Cardiac fibroblast (primary cell): ENCODE data around the gene B4GALT6.

Source experiments
- DNase-seq, 2 donors: peaks; one replicate each; pipeline versions ENCODE4 v3.0.0 to v3.0.0-alpha.2; 2010; ENCODE audit warnings: low read depth in 2 of 2
- H3K4me3 ChIP-seq, 2 donors: replicated peaks in 1 of 2; 1 replicate in 1 of 2; 2 replicates in 1 of 2; pipeline ENCODE4 v1.5.1; 2011; ENCODE audit warnings: low read depth in 2 of 2, low read length in 2 of 2, mild to moderate bottlenecking in 2 of 2, moderate library complexity in 1 of 2
- CTCF ChIP-seq: IDR thresholded peaks from one replicate; pipeline ENCODE4 v1.5.1; 2011; ENCODE audit warnings: low read depth, mild to moderate bottlenecking, low read length, inconsistent platforms

Gene B4GALT6

DNA sequence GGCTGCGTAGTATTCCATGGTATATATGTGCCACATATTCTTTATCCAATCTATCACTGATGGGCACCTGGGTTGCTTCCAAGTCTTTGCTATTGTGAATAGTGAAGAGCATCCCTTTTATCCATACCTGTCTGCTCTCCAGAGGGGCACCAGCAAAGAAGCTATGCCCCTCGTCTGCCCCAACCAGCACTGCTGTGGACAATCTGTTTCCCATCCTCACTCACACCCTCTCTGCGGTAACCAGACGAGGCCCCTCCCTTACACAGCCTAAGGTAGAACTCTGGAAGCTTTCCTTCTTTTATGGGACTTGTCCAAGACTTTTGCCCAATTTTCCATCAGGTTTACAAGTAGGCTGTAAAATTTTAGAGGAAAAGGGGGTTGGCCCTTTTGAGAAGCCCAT, 67.8 kb downstream of the B4GALT6 start:
- no peak for DNase-seq
- no peak for TF ChIP-seq CTCF
- H3K4me3 ChIP-seq = no peak overlapping the region

- DNase-seq = no peak
- TF ChIP-seq CTCF = no peak
- no peak overlapping the region for H3K4me3 ChIP-seq
Observed at GRCh38 chr18:31614044-31614443, 70.3 kb downstream of the B4GALT6 start.

DNA sequence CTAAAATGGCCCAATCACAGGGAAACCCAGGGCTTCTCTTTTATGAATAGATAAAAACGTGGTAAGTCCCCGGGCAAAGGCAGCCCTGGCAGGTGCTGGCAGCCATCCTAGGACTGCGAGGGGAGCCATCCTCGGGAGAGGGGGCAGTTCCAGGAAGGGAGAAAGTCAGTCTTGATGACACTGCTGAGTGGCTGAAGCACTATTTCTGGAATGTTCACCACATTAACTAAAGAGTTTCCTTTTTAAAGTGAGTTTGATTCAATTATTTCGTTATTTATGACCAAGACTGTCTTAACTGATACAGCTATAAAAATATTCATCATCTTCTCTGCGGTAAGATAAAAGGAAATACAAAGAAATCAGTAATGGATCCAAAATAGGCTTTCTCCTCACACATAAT, 72.3 kb downstream of the B4GALT6 start:
- no peak for TF ChIP-seq CTCF
- DNase-seq = no peak
- H3K4me3 ChIP-seq = no peak overlapping the region

DNA sequence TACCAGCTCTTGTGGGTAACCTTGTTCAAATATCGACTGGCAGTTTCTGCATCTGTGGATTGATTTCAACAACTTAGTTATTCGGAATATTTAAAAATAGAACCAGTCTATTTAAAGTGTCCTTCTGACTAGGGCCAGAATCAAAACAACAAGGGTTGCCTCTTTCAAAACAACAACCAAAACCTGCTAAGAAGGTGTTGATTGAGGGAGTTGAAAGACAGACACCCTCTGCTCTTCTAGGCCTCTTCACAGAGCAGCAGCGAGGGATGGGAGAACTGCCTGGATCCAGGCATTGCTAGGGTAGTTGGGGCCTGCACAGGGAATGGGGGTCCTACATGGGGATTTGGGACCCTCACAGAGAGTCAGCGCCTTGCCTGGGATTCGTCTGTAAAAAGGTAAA, 72.9 kb downstream of the B4GALT6 start:
- TF ChIP-seq CTCF = no peak
- H3K4me3 ChIP-seq = no peak overlapping the region
- no peak for DNase-seq

- DNase-seq = peak; percentile 5 to 15
- TF ChIP-seq CTCF = peak; percentile 13
- H3K4me3 ChIP-seq = no peak overlapping the region
Observed at GRCh38 chr18:31610286-31611205, 73.8 kb downstream of the B4GALT6 start.

GRCh38 chr18:31609886-31610285, 74.5 kb downstream of the B4GALT6 start:
- no peak for DNase-seq
- H3K4me3 ChIP-seq = no peak overlapping the region
- no peak for TF ChIP-seq CTCF

DNA sequence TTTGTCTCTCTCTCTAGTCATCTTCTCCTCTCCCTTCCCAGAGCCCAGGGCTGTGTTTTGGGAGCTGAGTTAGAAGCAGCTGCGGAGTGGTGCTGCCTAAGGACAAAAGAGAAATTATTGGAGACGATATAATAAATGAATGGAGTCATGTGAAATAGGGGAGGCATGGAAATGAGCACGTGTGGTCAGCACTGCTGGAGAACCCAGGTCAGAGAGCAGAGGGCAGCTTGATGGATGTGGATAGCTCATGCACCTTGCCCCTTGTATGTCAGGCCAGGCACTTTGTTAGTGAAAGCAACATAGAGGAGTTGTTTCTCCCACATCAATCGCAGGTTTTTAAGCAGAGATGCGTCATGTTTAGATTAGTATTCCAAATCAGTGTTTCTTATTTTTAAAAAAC, 77.0 kb downstream of the B4GALT6 start:
- DNase-seq = no peak
- no peak overlapping the region for H3K4me3 ChIP-seq
- TF ChIP-seq CTCF = no peak
